PFSK-1 (cell line): ENCODE results near the gene PYDC2.

ENCODE experiments used
- FOXP2 ChIP-seq: optimal IDR thresholded peaks from 2 replicates; pipeline ENCODE3; 2011; ENCODE audit warnings: borderline replicate concordance, control low read depth, inconsistent platforms; ENCODE audit not compliant: insufficient read depth; ENCODE audit errors: extremely low read length, extremely low read depth
- POLR2AphosphoS5 ChIP-seq: IDR thresholded peaks from 2 replicates; pipeline ENCODE4 v1.6.1; 2012; ENCODE audit warnings: low read depth, mild to moderate bottlenecking, control low read depth, low read length, moderate library complexity
- SIN3A ChIP-seq: IDR thresholded peaks from 2 replicates; pipeline ENCODE4 v1.6.1; 2012; ENCODE audit warnings: mild to moderate bottlenecking, low read length, moderate library complexity, borderline replicate concordance; ENCODE audit not compliant: insufficient read depth
- TAF1 ChIP-seq: IDR thresholded peaks from 2 replicates; pipeline ENCODE4 v1.6.1; 2012; ENCODE audit warnings: low read length, control low read depth, borderline replicate concordance; ENCODE audit not compliant: insufficient read depth
- TF ChIP-seq, protein P1 (sequence below), 2 experiments: IDR thresholded peaks; 2 replicates each; pipeline versions ENCODE4 v1.6.1 to v1.8.0; 2011 to 2012; ENCODE audit warnings: low read depth in 2 of 2, low read length in 2 of 2, control low read depth in 1 of 2, inconsistent platforms in 1 of 2, mild to moderate bottlenecking in 1 of 2, moderate library complexity in 1 of 2; ENCODE audit not compliant: insufficient read depth in 1 of 2

PYDC2 gene

DNA sequence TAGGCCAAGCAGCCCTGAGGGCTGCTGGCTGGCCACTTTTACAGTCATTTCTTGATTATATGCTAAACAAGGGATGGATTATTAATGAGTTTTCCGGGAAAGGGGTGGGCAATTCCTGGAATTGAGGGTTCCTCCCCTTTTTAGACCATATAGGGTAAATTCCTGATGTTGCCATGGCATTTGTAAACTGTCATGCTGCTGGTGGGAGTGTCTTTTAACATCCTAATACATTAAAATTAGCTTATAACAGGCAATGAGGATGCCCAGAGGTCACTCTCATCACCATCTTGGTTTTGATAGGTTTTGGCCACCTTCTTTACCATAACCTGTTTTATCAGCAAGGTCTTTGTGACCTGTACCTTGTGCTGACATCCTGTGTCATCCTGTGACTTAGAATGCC is 11.7 kb upstream of the PYDC2 start:
- TF ChIP-seq POLR2AphosphoS5 (no peak), TAF1 (no peak), FOXP2 (no peak), SIN3A (no peak)
- TF ChIP-seq, protein P1, sequence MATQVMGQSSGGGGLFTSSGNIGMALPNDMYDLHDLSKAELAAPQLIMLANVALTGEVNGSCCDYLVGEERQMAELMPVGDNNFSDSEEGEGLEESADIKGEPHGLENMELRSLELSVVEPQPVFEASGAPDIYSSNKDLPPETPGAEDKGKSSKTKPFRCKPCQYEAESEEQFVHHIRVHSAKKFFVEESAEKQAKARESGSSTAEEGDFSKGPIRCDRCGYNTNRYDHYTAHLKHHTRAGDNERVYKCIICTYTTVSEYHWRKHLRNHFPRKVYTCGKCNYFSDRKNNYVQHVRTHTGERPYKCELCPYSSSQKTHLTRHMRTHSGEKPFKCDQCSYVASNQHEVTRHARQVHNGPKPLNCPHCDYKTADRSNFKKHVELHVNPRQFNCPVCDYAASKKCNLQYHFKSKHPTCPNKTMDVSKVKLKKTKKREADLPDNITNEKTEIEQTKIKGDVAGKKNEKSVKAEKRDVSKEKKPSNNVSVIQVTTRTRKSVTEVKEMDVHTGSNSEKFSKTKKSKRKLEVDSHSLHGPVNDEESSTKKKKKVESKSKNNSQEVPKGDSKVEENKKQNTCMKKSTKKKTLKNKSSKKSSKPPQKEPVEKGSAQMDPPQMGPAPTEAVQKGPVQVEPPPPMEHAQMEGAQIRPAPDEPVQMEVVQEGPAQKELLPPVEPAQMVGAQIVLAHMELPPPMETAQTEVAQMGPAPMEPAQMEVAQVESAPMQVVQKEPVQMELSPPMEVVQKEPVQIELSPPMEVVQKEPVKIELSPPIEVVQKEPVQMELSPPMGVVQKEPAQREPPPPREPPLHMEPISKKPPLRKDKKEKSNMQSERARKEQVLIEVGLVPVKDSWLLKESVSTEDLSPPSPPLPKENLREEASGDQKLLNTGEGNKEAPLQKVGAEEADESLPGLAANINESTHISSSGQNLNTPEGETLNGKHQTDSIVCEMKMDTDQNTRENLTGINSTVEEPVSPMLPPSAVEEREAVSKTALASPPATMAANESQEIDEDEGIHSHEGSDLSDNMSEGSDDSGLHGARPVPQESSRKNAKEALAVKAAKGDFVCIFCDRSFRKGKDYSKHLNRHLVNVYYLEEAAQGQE (IDR thresholded peaks at IDR 0.05; ENCODE audit: insufficient read depth in 1 of 2, low read depth in 2 of 2, low read length in 2 of 2) = no peak

DNA sequence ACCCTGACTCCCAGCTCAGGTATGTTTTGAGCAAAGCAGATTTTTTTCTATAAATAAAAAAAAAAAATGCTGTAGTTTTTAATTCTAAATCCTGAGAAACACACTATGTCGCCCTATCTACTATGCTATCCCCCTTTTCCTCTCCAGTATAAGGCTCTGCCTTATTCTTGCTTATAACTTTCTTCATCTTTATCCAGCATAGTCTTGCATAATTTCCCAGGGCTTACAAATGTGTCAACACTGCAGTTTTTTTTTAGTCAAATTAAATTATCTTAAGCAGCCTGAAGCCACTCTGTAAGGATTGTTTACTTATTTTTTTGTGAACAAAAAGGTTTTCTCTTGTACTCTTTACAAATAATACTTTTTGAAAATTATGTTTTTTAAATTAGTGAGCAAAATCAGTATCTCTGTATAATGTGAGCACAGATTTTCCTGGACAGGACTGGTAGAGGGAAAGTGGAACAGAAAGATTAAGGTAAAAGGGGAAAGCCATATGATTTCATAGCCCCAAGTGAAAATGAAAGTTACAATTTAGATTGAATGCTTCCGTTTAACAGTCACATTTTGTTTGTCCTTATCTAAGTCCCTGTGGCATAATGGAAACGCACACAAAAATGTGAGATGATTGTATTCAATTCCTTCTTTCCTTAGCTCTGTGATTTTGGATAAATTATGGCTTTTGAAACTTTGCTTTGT is 5.6 kb upstream of the PYDC2 start:
- TF ChIP-seq POLR2AphosphoS5 = no peak
- no peak for TF ChIP-seq SIN3A
- TF ChIP-seq, protein P1 (IDR thresholded peaks at IDR 0.05; ENCODE audit: insufficient read depth in 1 of 2, low read depth in 2 of 2, low read length in 2 of 2) = no peak
- no peak for TF ChIP-seq FOXP2
- no peak for TF ChIP-seq TAF1

DNA sequence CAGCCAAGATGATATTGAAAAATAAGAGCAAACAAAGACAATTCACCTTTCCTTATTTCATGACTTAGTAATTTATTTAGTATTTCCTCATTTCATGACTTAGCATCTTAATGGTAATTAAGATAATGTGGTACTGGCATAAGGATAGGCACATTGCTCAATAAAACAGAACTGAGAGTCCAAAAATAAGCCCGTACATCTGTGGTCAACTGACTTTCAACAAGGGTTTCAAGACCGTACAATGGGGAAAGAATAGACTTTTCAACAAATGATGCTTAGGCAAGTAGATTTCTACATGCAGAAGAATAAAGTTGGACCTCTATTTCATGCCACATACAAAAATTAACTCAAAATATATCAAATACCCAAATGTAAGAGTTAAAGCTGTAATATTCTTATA is 603 bp upstream of the PYDC2 start:
- TF ChIP-seq, protein P1 (IDR thresholded peaks at IDR 0.05; ENCODE audit: insufficient read depth in 1 of 2, low read depth in 2 of 2, low read length in 2 of 2) = no peak
- no peak for TF ChIP-seq TAF1

DNA sequence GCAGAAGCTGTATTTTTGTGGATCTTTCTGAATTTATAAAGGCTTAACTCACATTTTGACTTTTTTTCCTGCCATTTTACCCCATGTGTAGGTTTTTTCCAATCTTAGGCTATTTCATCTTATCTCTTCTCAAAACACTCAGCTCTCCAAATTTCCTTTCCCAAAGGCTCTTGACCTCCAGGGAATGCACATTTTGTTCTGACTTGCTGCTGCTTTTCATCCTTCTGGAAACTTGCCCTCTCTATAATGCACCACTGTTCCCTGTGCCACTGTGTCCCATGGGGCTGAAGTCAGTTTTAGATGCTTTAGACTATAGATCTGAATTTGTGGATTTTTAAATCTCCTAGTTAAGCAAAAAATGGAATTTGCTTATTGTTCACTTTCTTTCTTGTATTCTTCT is 9.1 kb downstream of the PYDC2 start:
- TF ChIP-seq TAF1 (no peak), POLR2AphosphoS5 (no peak), SIN3A (no peak), FOXP2 (no peak)
- TF ChIP-seq, protein P1 (IDR thresholded peaks at IDR 0.05; ENCODE audit: insufficient read depth in 1 of 2, low read depth in 2 of 2, low read length in 2 of 2) = no peak

GRCh38 chr3:191470545-191470944 is 9.6 kb downstream of the PYDC2 start:
- TF ChIP-seq SIN3A (no peak), FOXP2 (no peak), TAF1 (no peak), POLR2AphosphoS5 (no peak)
- TF ChIP-seq, protein P1 (IDR thresholded peaks at IDR 0.05; ENCODE audit: insufficient read depth in 1 of 2, low read depth in 2 of 2, low read length in 2 of 2) = no peak
